DOHH2 (cell line): ENCODE data around the gene SOD1.

Source experiments
- CTCF ChIP-seq: fragments of 200-600 bp; sonication (generic); IDR thresholded peaks from one replicate; pipeline ENCODE4 v1.5.1; 2014; ENCODE audit warnings: antibody characterized with exemption, mild to moderate bottlenecking, low read depth, low read length; ENCODE audit not compliant: poor library complexity, severe bottlenecking
- EZH2phosphoT487 ChIP-seq: fragments of 200-600 bp; sonication (generic); IDR thresholded peaks from 2 replicates; pipeline ENCODE4 v1.6.1; 2017; ENCODE audit warnings: borderline replicate concordance, mild to moderate bottlenecking, antibody characterized with exemption, low read length, moderate library complexity, mixed read lengths

GRCh38 chr21:31696424-31696823, 36.9 kb downstream of the SOD1 start:
- TF ChIP-seq CTCF (no peak), EZH2phosphoT487 (no peak)
